Measurements from ENCODE around the gene ADAMTS17.

GRCh38 chr15:100132309-100132708 is 209.5 kb downstream of the ADAMTS17 start:
- TF ChIP-seq CTCF (IDR thresholded peaks at IDR 0.05) (peak in 1 of 3 experiments; percentile 1), POLR2A (IDR thresholded peaks at IDR 0.05) (no peak)

All from testis (tissue), 2 donors.